Measurements from ENCODE around the gene GMCL2.

Gene GMCL2

GRCh38 chr5:178147406-178147805 is 39.8 kb downstream of the GMCL2 start:
- DNase-seq (ENCODE audit: low read depth in 4 of 4, low spot score in 1 of 4), result no peak

- DNase-seq (ENCODE audit: low read depth in 4 of 4, low spot score in 1 of 4), result peak; percentile 29 to 58 (median 44)
Observed at GRCh38 chr5:178145965-178146820, 41.0 kb downstream of the GMCL2 start.

- DNase-seq (ENCODE audit: low read depth in 4 of 4, low spot score in 1 of 4), result no peak
Observed at GRCh38 chr5:178143901-178144300, 43.3 kb downstream of the GMCL2 start.

- DNase-seq (ENCODE audit: low read depth in 4 of 4, low spot score in 1 of 4), result no peak
Observed at GRCh38 chr5:178143246-178143645, 43.9 kb downstream of the GMCL2 start.

- no peak for DNase-seq (ENCODE audit: low read depth in 4 of 4, low spot score in 1 of 4)
Observed at GRCh38 chr5:178142642-178143041, 44.5 kb downstream of the GMCL2 start.

- no peak for DNase-seq (ENCODE audit: low read depth in 4 of 4, low spot score in 1 of 4)
Observed at GRCh38 chr5:178141550-178141949, 45.6 kb downstream of the GMCL2 start.

GRCh38 chr5:178137991-178138390 is 49.2 kb downstream of the GMCL2 start:
- no peak for DNase-seq (ENCODE audit: low read depth in 4 of 4, low spot score in 1 of 4)

- no peak for DNase-seq (ENCODE audit: low read depth in 4 of 4, low spot score in 1 of 4)
Observed at GRCh38 chr5:178136990-178137389, 50.2 kb downstream of the GMCL2 start.

Measured in stimulated activated CD4-positive, alpha-beta T cell treated with anti-CD3 and anti-CD28 coated beads, Interleukin-1b, Interleukin-23, amount 100 ng/mL, for 24 hours (primary cell).